Panc1 (cell line): ENCODE measurements around the gene UBR2. TPM values are rescaled to one million over a fixed set of nuclear protein-coding genes. Genes with fewer than 3 reads are reported as not detected.
A peak's percentile ranks its signal among the peaks of the same experiment; 100 is the strongest.

Experiments used
- ATAC-seq: fragments of 200-7000 bp; cut with Tn5 transposase; 2 replicates; pipeline ENCODE4 v1.9.1; 2020; ENCODE audit warnings: mild to moderate bottlenecking, moderate library complexity
- BruUV-seq: library from RNA; stranded (reverse); fragments of 400-500 nt; replicated peaks from 2 replicates; lab custom pipeline; 2021; lab: Mats Ljungman, UMichigan
- CTCF ChIA-PET: fragments of 300-600 bp; sonication (Branson Sonifier 250); formaldehyde crosslinking; loops from one replicate; lab custom pipeline; 2022; ENCODE audit warnings: antibody characterized with exemption; lab: Charles Lee
- POLR2A ChIA-PET: fragments of 300-600 bp; sonication (Branson Sonifier 250); formaldehyde crosslinking; loops from one replicate; lab custom pipeline; 2022; ENCODE audit warnings: antibody characterized with exemption; lab: Charles Lee
- DNase-seq: peaks from one replicate; pipeline ENCODE4 v3.0.0-alpha.2; 2010; ENCODE audit warnings: low read depth, low spot score
- H3K27ac ChIP-seq: 2 replicates; pipeline ENCODE4 v1.5.1; 2011; ENCODE audit warnings: mild to moderate bottlenecking, low read length, inconsistent platforms
- H3K27me3 ChIP-seq: fragments of 200-500 bp; sonication (Bioruptor generic); 2 replicates; pipeline ENCODE4 v1.6.0; 2014; ENCODE audit warnings: low read length, inconsistent platforms; ENCODE audit not compliant: control insufficient read depth, insufficient read depth
- H3K36me3 ChIP-seq: fragments of 200-500 bp; sonication (Bioruptor generic); 2 replicates; pipeline ENCODE4 v1.5.1; 2014; ENCODE audit warnings: inconsistent platforms, mild to moderate bottlenecking, low read length, moderate library complexity; ENCODE audit not compliant: control insufficient read depth, insufficient read depth
- H3K4me1 ChIP-seq: 2 replicates; pipeline ENCODE4 v1.5.1; 2011; ENCODE audit warnings: inconsistent platforms, mild to moderate bottlenecking, low read length, moderate library complexity; ENCODE audit not compliant: control insufficient read depth, insufficient read depth
- H3K4me3 ChIP-seq, 2 experiments: 2 replicates each; pipeline ENCODE4 v1.5.1; 2011 to 2012; ENCODE audit warnings: low read depth in 2 of 2, low read length in 2 of 2, mild to moderate bottlenecking in 2 of 2, inconsistent platforms in 1 of 2, moderate library complexity in 1 of 2
- H3K9me3 ChIP-seq: fragments of 200-500 bp; sonication (Bioruptor generic); 2 replicates; pipeline ENCODE4 v1.5.1; 2014; ENCODE audit warnings: low read depth, mild to moderate bottlenecking, inconsistent platforms, low read length, moderate library complexity; ENCODE audit not compliant: control insufficient read depth, insufficient read depth
- CTCF ChIP-seq: fragments of 450-650 bp; IDR thresholded peaks from 2 replicates; pipeline ENCODE4 v1.5.1; 2017; ENCODE audit warnings: mild to moderate bottlenecking
- POLR2AphosphoS5 ChIP-seq: IDR thresholded peaks from 2 replicates; pipeline ENCODE4 v1.6.1; 2012; ENCODE audit warnings: mild to moderate bottlenecking, low read depth, low read length, moderate library complexity
- REST ChIP-seq, 2 experiments: IDR thresholded peaks; 2 replicates each; pipeline ENCODE4 v1.6.1; 2011 to 2012; ENCODE audit warnings: low read depth in 2 of 2, control low read depth in 1 of 2, low read length in 1 of 2, mild to moderate bottlenecking in 1 of 2, moderate library complexity in 1 of 2; ENCODE audit not compliant: insufficient read depth in 1 of 2
- SIN3A ChIP-seq: IDR thresholded peaks from 2 replicates; pipeline ENCODE4 v1.6.1; 2012; ENCODE audit warnings: low read depth, mild to moderate bottlenecking, low read length, moderate library complexity, borderline replicate concordance; ENCODE audit not compliant: insufficient read depth
- TCF7L2 ChIP-seq: IDR thresholded peaks from 2 replicates; pipeline ENCODE4 v1.6.1; 2011; ENCODE audit warnings: mild to moderate bottlenecking, low read depth, low read length, inconsistent platforms
- in situ Hi-C: cut with HindIII; loops from 2 replicates; pipeline ENCODE4 v1.10.0; 2016; ENCODE audit warnings: low sequenced_read_pairs, low pct_unique_long_range_greater_than_20kb
- intact Hi-C: fragments of 100-400 bp; cut with micrococcal nuclease; formaldehyde crosslinking; loops from one replicate; pipeline ENCODE4 v1.10.0; 2022; ENCODE audit not compliant: unreplicated experiment
- total RNA-seq: library from RNA; stranded (reverse); gene quantifications from one replicate; pipeline ENCODE4 v1.2.1, GENCODE V29; 2021; ENCODE audit not compliant: unreplicated experiment

UBR2 gene
- total RNA-seq, 1 experiment from 2014 or later, result 19.1 TPM

GRCh38 chr6:42561986-42562385 lies 1.8 kb upstream of the UBR2 start:
- TF ChIP-seq TCF7L2 (no peak), POLR2AphosphoS5 (no peak), SIN3A (no peak), CTCF (no peak)
- H3K27ac ChIP-seq, result no peak overlapping the region
- no peaks in the 10 kb centered on the region for H3K9me3 ChIP-seq
- in situ Hi-C loops (no loop called here), intact Hi-C loops (no loop called here)
- H3K27me3 ChIP-seq, result no peaks in the 10 kb centered on the region
- no peak overlapping the region for H3K4me3 ChIP-seq
- peaks cover 5% of the 10 kb centered on the region; the same call in 1 of the 2 replicates for H3K4me1 ChIP-seq
- ChIA-PET POLR2A (no interaction called here), CTCF (interaction anchor here (1.5 kb wide), 1 partner anchor 15 kb away, joined by 6 read pairs; no protein-coding TSS in a partner anchor)
- BruUV-seq, result no TSS peak
- ATAC-seq (no peak), DNase-seq (no peak)
- H3K36me3 ChIP-seq, result no peaks in the 10 kb centered on the region; the same call in 1 of the 2 replicates

- H3K27ac ChIP-seq, result peak overlapping the region; percentile 40; the same call in 1 of the 2 replicates
These were observed 932 bp upstream of the UBR2 start for GRCh38 chr6:42562788-42563405.

More at GRCh38 chr6:42562788-42563405, 932 bp upstream of the UBR2 start:
- Histone ChIP-seq H3K36me3 (no peaks in the 10 kb centered on the region; the same call in 1 of the 2 replicates), H3K4me1 (peaks cover 9% of the 10 kb centered on the region; the same call in 1 of the 2 replicates), H3K9me3 (no peaks in the 10 kb centered on the region), H3K4me3 (peak overlapping the region; percentile 63 to 85; a peak in 2 of 4 replicates), H3K27me3 (no peaks in the 10 kb centered on the region)
- DNase-seq (no peak), ATAC-seq (no peak)
- in situ Hi-C loops, result no loop called here
- ChIA-PET CTCF (interaction anchor here (1.1 kb wide), 1 partner anchor 15 kb away, joined by 3 read pairs; no protein-coding TSS in a partner anchor), POLR2A (no interaction called here)
- no TSS peak for BruUV-seq
- intact Hi-C loops, result no loop called here
- TF ChIP-seq TCF7L2 (no peak), POLR2AphosphoS5 (no peak), REST (IDR thresholded peaks at IDR 0.05; ENCODE audit: insufficient read depth in 1 of 2, low read depth in 2 of 2, low read length in 1 of 2) (no peak), SIN3A (no peak)
